Right lung (tissue), 5 donors: ENCODE results near the gene RDH14. TPM values are rescaled to one million over a fixed set of nuclear protein-coding genes. Genes with fewer than 3 reads are reported as not detected.

Source experiments
- DNase-seq, 2 donors: peaks; one replicate each; pipeline ENCODE4 v3.0.0-alpha.2; 2013
- polyA plus RNA-seq, 5 donors: library from polyadenylated mRNA; unstranded; fragments of 120-200 nt; gene quantifications; one replicate each; pipeline versions ENCODE4 v1.2.1 to v1.2.3, GENCODE V29; 2013; ENCODE audit warnings: inconsistent platforms in 1 of 5, low replicate concordance in 1 of 5; ENCODE audit not compliant: insufficient read length in 5 of 5, insufficient read depth in 1 of 5

RDH14 gene
- polyA plus RNA-seq, 5 donors: 38.7 to 50.5 (median 45.1) TPM

GRCh38 chr2:18526429-18526828 is 34.0 kb downstream of the RDH14 start:
- no peak for DNase-seq

DNA sequence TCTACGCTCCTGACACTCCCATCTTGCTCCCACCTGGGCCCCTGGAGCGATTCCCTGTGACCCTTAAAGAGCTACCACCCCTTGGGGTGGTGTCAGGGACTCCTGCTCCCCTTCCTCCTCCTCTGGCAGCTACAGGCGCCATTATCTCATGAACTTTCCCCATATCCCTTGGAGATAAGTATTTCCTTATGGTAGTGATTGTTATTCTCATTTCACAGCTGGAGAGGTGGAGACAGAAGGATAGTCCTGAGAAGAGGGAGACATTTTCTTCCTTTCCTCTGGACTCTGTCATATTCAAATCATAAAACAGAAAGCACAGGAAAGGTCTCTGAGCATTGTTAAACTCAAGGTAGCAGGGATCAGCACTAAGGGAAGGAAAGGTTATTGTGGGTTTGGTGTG is 34.6 kb downstream of the RDH14 start:
- DNase-seq: no peak

DNA sequence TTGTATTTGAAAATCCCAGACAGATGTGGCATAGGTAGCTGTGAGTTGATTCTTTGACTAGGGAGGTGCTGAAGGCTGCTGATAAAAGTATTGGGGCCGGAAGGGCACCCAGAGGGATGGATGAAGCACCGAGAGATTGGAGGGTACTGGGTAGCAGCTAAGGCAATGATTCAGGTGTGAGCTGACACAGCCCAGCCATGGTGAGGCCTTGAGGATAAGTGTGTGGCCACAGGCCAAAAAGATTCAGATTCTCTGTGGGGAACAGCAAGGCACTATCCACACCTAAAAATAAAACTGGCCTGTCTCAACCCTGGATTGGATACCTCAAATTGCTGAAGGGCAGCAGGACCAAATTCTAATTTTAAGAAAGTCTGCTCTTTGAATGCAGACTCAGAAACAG is 35.2 kb downstream of the RDH14 start:
- no peak for DNase-seq

- no peak for DNase-seq
Observed at GRCh38 chr2:18522484-18523146, 37.8 kb downstream of the RDH14 start.

- DNase-seq: peak; percentile 80 to 88
Observed at GRCh38 chr2:18520451-18521425, 39.7 kb downstream of the RDH14 start.

DNA sequence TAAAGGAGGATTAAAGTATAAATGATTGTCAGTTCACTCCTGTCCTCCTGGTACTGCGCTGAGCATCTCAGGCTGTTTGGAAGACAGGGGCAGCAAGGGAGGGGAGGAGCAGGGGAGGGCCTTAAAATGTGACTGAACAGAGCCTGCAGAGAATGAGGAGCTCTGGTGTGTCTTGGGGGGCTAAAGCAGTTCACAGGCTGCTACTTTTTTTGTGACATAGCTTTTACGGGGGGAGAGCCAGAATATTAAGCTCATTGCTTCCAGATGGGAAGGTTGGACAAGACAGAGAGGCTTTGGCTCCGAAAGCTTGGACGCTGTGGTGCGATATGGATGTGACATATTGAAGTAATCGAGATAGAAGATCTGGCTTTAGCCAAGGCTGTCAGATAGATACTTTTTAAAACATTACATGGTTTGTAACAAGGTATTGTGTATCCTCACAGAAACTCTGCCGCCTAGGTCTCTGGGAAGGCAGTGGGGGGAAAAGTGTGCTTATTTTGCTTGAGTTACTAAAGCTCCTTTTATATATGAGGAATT is 40.5 kb downstream of the RDH14 start:
- DNase-seq: no peak

DNA sequence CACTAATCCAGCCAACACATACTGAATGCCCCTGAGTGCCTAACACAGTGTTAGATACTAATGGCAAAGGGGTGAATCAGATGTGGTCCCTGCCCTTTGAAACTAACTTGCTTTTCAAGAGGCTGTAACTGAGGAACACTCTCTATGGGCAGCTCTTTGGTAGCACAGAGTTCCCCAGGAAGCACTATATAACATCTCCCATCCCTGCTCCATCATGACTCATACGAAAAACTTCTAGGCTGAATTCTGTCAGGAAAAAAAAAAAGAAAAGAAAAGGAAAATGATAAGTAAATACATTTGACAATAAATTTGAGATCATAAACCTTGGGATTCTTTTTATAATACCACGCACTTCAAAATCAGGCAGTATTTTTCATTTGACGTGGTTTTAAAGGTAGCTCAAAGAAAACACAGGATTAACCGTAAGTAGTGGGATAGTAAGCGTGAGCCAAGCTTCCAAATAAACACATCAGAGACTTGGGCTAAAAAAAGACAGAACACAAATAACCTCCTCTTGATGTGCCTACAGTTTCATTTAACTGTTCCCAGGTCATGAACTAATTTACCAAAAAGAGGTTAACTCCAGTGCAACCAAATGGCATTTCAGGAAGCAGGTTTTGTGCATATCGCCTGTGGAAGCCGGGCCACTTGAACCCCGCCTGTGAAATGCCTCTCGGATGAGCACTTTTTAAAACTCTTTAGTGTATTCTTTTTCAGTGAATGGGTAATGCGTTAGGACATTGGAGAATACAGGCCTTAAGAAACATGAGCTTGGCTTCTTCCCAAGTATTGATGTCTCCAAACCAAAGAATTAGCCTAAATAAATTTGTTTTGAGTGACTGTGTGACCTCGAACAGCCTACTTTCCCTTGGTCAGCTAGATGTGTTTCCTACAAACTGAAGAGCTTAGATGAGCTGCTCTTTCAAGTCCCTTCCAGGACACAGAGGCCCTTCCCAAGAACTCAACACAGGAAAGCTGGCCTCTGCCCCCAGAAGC is 42.0 kb downstream of the RDH14 start:
- DNase-seq: no peak

DNA sequence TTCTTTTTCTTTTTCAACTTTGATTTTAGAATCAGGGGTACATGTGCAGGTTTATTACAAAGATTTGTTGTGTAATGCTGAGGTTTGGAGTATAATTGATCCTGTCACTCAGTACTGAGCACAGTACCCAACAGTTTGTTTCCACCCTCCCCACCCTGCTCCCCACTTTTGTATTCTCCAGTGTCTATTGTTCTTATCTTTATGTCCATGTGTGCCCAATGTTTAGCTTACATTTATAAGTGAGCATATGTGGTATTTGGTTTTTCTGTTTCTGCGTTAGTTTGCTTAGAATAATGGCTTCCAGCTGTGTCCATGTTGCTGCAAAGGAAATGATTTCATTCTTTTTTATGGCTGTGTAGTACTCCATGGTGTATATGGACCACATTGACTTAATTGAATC is 43.1 kb downstream of the RDH14 start:
- no peak for DNase-seq

GRCh38 chr2:18516112-18516511 is 44.3 kb downstream of the RDH14 start:
- no peak for DNase-seq

GRCh38 chr2:18514526-18515461 is 45.7 kb downstream of the RDH14 start:
- no peak for DNase-seq

DNA sequence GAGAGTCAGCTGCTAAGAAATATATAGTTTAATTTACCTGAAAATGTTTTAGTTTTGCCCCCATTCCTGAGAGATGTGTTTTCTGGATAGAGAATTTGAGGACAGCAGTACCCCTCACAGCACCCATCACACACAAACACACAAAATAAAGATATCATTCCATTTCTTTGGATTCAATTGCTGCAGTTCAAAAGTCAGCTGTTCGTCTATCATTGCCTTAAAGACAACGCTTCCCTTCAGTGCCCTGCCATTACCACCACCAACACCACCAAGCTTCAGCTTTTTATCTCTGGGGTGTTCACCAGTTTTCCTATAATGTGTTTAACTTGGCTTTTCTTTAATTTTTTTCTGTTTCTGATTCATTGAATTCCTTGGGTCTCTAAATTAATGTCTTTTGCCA is 49.7 kb downstream of the RDH14 start:
- DNase-seq: no peak

- DNase-seq: no peak
Observed at GRCh38 chr2:18506883-18507509, 53.5 kb downstream of the RDH14 start.

- no peak for DNase-seq
Observed at GRCh38 chr2:18505703-18506341, 54.6 kb downstream of the RDH14 start.

Other genes starting within 250 kb of the RDH14 start
- 1 to 10 TPM in 4 of 5 donors, under 1 TPM in 1; 0.73 to 1.9 (median 1.3) TPM for gene NT5C1B, start 28.9 kb upstream of the RDH14 start, polyA plus RNA-seq